Loucy (cell line): ENCODE data around the gene RHBDL3.

ENCODE experiments used
- EZH2phosphoT487 ChIP-seq: fragments of 200-600 bp; IDR thresholded peaks from 2 replicates; pipeline ENCODE4 v1.6.1; 2018; ENCODE audit warnings: antibody characterized with exemption, mild to moderate bottlenecking, moderate library complexity, borderline replicate concordance
- TF ChIP-seq, protein P1 (sequence below): fragments of 200-600 bp; sonication (generic); conservative IDR thresholded peaks from 2 replicates; pipeline ENCODE4 v1.5.1; 2014; ENCODE audit warnings: mild to moderate bottlenecking, antibody characterized with exemption, low read length

DNA sequence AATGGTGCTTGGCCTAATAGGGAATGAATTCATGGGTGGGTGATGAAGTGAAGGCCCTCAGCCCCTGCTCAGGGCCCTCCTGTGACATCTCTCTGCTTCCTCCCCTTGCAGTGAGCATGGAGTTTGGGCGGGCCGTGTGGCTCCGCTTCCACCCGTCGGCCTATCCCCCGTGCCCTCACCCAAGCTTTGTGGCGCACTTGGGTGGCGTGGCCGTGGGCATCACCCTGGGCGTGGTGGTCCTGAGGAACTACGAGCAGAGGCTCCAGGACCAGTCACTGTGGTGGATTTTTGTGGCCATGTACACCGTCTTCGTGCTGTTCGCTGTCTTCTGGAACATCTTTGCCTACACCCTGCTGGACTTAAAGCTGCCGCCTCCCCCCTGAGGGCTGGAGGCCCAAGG lies 55.2 kb downstream of the RHBDL3 start:
- TF ChIP-seq, protein P1, sequence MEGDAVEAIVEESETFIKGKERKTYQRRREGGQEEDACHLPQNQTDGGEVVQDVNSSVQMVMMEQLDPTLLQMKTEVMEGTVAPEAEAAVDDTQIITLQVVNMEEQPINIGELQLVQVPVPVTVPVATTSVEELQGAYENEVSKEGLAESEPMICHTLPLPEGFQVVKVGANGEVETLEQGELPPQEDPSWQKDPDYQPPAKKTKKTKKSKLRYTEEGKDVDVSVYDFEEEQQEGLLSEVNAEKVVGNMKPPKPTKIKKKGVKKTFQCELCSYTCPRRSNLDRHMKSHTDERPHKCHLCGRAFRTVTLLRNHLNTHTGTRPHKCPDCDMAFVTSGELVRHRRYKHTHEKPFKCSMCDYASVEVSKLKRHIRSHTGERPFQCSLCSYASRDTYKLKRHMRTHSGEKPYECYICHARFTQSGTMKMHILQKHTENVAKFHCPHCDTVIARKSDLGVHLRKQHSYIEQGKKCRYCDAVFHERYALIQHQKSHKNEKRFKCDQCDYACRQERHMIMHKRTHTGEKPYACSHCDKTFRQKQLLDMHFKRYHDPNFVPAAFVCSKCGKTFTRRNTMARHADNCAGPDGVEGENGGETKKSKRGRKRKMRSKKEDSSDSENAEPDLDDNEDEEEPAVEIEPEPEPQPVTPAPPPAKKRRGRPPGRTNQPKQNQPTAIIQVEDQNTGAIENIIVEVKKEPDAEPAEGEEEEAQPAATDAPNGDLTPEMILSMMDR: no peak
- no peak for TF ChIP-seq EZH2phosphoT487
